Measurements from ENCODE around the gene TSTD2.

TSTD2 gene

GRCh38 chr9:97571664-97572063, 61.5 kb downstream of the TSTD2 start:
- DNase-seq, result peak in 18 of 42 donors; percentile 13 to 82 (median 52)
- intact Hi-C loops (cut with DNase I), result no loop called here

GRCh38 chr9:97570899-97571298, 62.3 kb downstream of the TSTD2 start:
- peak in 41 of 42 donors; percentile 51 to 88 (median 74) for DNase-seq

GRCh38 chr9:97568461-97569275, 64.5 kb downstream of the TSTD2 start:
- DNase-seq, result peak in 5 of 42 donors; percentile 3 to 29 (median 8)
- intact Hi-C loops (cut with DNase I), result no loop called here

More at GRCh38 chr9:97570899-97571298, 62.3 kb downstream of the TSTD2 start:
- intact Hi-C loops (cut with DNase I), result no loop called here

GRCh38 chr9:97567894-97568202, 65.3 kb downstream of the TSTD2 start:
- intact Hi-C loops (cut with DNase I), result no loop called here
- peak in 2 of 42 donors; percentile 1 to 38 for DNase-seq

GRCh38 chr9:97567182-97567893, 65.8 kb downstream of the TSTD2 start:
- peak in 4 of 42 donors; percentile 1 to 33 (median 21) for DNase-seq
- intact Hi-C loops (cut with DNase I), result no loop called here

- intact Hi-C loops (cut with DNase I), result no loop called here
- DNase-seq, result peak in 5 of 42 donors; percentile 5 to 32 (median 22)
Measured at GRCh38 chr9:97565262-97565661, 67.9 kb downstream of the TSTD2 start.

GRCh38 chr9:97564291-97565175, 68.6 kb downstream of the TSTD2 start:
- DNase-seq, result peak in 24 of 42 donors; percentile 16 to 75 (median 44)
- intact Hi-C loops (cut with DNase I), result no loop called here

- intact Hi-C loops (cut with DNase I), result no loop called here
- peak in 7 of 42 donors; percentile 4 to 45 (median 27) for DNase-seq
Measured at GRCh38 chr9:97563458-97564135, 69.6 kb downstream of the TSTD2 start.

- peak in 4 of 42 donors; percentile 5 to 43 (median 32) for DNase-seq
- intact Hi-C loops (cut with DNase I), result no loop called here
Measured at GRCh38 chr9:97562542-97562941, 70.6 kb downstream of the TSTD2 start.

- intact Hi-C loops (cut with DNase I), result no loop called here
Measured at GRCh38 chr9:97561501-97561900, 71.7 kb downstream of the TSTD2 start.

GRCh38 chr9:97560851-97561250, 72.3 kb downstream of the TSTD2 start:
- peak in 2 of 42 donors; percentile 25 to 42 for DNase-seq
- intact Hi-C loops (cut with DNase I), result no loop called here

More at GRCh38 chr9:97561501-97561900, 71.7 kb downstream of the TSTD2 start:
- peak in 1 of 42 donors; percentile 19 for DNase-seq

GRCh38 chr9:97560154-97560553, 73.0 kb downstream of the TSTD2 start:
- intact Hi-C loops (cut with DNase I), result no loop called here

GRCh38 chr9:97559111-97559514, 74.1 kb downstream of the TSTD2 start:
- peak in 40 of 42 donors; percentile 37 to 90 (median 68) for DNase-seq
- intact Hi-C loops (cut with DNase I), result no loop called here

More at GRCh38 chr9:97560154-97560553, 73.0 kb downstream of the TSTD2 start:
- DNase-seq, result peak in 1 of 42 donors; percentile 11

GRCh38 chr9:97558701-97559101, 74.5 kb downstream of the TSTD2 start:
- intact Hi-C loops (cut with DNase I), result no loop called here
- DNase-seq, result no peak

GRCh38 chr9:97557606-97558095, 75.5 kb downstream of the TSTD2 start:
- DNase-seq, result peak in 37 of 42 donors; percentile 27 to 82 (median 63)
- intact Hi-C loops (cut with DNase I), result no loop called here

GRCh38 chr9:97556721-97557605, 76.2 kb downstream of the TSTD2 start:
- intact Hi-C loops (cut with DNase I), result no loop called here
- DNase-seq, result peak in 2 of 42 donors; percentile 18 to 25

- DNase-seq, result peak in 1 of 42 donors; percentile 25
- intact Hi-C loops (cut with DNase I), result no loop called here
Measured at GRCh38 chr9:97556036-97556720, 77.0 kb downstream of the TSTD2 start.
